ENCODE data around the gene IQSEC3. TPM values are rescaled to one million over a fixed set of nuclear protein-coding genes. Genes with fewer than 3 reads are reported as not detected.
A peak's percentile ranks its signal among the peaks of the same experiment; 100 is the strongest.
"Not testable (repeated sequence)": the region's sequence is repeated elsewhere in the genome, so short reads cannot be mapped to it uniquely, and the experiment has no call there.

IQSEC3 gene
- total RNA-seq, 1 experiment from 2014 or later: 0.06 TPM

DNA sequence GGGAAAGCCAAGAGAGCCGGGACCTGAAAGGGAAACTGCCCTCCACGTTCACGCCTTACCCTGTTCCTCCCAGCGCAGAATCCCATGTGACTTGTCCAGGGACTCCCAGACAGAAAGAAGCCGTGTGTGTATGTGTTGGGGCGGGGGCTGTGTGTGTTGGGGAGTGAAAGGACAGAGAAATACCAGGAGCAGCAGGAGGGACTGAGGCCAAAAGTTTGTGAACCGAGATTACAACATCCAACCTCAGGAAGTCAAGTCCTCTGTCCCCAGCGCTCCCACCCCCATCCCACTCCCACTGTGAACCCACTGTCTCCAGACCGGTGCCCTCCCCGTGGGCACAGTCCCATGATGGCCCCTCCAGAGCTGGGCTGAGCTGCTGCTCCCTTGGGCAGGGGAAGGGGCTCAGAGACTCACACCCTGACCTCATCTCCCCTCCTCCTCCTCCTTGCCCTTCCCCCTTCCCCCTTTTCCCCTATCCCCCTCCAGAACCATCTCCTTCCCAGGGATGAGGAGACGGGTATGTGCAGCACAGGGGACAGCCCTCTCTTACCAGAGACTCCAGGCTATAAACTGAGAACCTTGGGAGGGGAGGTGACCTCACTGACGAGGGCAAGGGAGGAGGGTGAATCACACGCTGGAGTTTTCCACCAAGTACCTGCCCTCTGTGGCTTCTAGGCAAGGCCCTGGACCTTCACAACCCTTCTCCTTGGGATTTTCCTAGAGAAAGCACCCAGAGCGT lies 147.6 kb downstream of the IQSEC3 start, which contains the start of gene SLC6A12:
SLC6A12 (minus strand) TSS at position 155 of the 739 bp plus-strand sequence. CDS start 4,171 bp downstream, outside the sequence.
- peak; percentile 61 for DNase-seq (ENCODE audit: low read depth)

DNA sequence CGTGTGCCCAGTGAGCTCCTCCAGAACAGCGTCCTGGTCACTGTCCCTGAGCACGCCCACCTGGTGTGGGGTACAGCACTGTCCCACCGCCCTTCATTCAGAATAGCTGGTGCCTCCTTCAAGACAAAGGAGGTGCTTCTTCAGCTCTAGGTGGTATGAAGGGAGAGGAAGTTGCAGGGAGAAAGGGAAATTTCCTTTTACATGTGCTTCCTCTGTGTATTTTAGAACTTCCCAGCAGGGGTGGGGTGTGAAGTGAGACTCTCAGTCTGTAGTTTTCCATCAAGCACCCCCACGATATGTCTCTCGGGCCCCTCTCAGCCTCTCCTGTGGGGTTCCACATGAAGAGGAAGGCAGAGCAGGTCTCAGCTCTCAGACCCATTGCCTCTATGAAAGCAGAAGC lies 148.5 kb downstream of the IQSEC3 start:
- DNase-seq (ENCODE audit: low read depth): no peak

GRCh38 chr12:217029-217428 lies 150.5 kb downstream of the IQSEC3 start:
- not testable (repeated sequence) for DNase-seq (ENCODE audit: low read depth)

GRCh38 chr12:218221-218620 lies 151.7 kb downstream of the IQSEC3 start:
- no peak for DNase-seq (ENCODE audit: low read depth)

GRCh38 chr12:218728-219590 lies 152.4 kb downstream of the IQSEC3 start:
- no peak for DNase-seq (ENCODE audit: low read depth)

DNA sequence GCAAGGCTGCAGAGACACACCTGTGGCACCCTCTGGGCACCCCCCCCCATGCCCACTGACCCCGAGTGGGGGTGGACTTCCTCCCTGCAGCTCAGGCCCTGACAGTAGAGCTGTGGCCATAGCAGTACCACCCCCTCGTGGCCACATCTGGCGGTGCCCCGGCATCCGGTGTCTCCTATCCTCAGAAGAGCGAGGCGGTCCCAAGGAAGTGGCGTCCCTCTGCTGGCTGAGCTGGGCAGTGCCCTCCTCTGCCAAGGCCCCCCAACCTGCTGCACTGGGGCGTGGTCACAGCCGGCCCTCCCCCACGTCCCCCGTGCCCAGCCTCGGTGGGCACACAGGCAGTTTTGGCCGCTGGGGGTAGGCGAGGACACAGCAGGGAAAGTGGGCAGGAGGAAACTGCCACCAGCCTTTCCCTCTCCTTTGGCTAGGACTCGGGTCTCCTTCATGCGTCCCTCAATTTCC lies 153.4 kb downstream of the IQSEC3 start:
- peak; percentile 89 for DNase-seq (ENCODE audit: low read depth)

GRCh38 chr12:220491-220890 lies 153.9 kb downstream of the IQSEC3 start:
- DNase-seq (ENCODE audit: low read depth): no peak

- no peak for DNase-seq (ENCODE audit: low read depth)
Measured at GRCh38 chr12:220946-221550, 154.5 kb downstream of the IQSEC3 start.

DNA sequence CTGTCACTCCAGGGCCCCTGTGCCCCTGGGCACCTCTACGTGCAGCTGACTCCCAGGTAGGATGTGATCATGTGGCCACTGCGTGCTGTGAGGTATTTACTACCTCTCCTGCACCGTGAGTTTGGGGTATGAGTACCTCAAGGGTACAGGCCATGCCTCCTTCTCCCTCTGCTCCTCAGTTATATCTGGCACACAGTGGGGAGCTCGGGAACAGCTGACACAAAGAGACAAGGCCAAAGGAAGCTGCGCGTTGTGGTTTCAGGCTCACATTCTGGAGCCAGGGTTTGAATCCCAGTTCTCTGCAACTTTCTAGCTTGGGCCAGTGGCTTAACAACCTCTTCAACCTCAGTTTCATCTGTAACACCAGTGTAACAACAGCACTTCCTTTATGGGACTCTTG lies 155.2 kb downstream of the IQSEC3 start:
- DNase-seq (ENCODE audit: low read depth): no peak

GRCh38 chr12:223841-224240 lies 157.3 kb downstream of the IQSEC3 start:
- no peak for DNase-seq (ENCODE audit: low read depth)

- no peak for DNase-seq (ENCODE audit: low read depth)
Measured at GRCh38 chr12:224330-224729, 157.8 kb downstream of the IQSEC3 start.

GRCh38 chr12:225012-225411 lies 158.4 kb downstream of the IQSEC3 start:
- no peak for DNase-seq (ENCODE audit: low read depth)

DNA sequence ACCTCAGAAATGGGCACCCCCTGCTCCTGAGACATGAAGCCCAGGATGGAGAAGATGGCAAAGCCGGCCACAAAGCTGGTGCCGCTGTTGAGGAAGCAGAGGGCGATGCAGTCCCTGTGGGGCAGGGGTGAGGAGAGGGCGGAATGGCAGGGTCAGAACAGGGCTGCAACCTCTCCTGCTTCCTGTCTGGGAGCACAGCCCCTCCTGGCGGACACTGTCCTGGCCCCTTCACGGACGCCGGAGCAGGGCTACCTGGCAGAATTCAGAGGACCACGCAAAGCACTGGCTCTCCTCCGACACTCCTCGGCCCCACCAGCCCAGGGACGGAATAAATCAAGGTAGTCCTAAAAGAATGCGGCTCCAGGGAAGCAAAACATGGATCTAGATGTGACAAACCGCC lies 159.8 kb downstream of the IQSEC3 start:
- no peak for DNase-seq (ENCODE audit: low read depth)

DNA sequence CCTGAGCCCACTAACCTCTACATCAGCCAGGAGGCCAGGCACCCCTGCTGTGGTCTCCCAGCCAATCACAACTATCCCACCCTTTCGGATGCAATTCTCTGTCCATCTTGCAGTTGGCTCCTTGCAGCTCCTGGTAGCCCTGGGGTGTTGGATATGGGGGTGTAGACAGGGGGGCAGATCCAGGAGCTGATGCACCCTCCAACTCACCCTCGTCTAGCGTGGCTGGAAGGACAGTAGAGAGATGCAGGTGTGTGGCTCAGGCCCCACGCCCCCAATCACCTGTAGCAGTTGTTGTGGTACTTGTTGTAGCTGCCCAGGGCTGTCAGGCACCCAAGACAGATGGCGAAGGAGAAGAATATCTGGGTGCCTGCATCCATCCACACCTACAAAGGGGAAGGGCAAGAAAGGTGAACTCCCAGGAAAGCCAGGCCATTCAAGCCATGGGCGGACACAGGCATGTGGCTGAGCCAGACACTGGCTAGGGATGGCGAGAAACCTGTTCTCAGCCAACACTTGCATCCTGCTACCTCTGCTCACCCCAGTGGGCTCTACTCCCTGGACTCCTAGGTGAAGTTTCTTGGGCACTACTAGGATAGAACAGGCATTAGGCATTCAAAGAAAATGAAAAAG lies 160.8 kb downstream of the IQSEC3 start:
- DNase-seq (ENCODE audit: low read depth): no peak

Other genes starting within 250 kb of the IQSEC3 start
- gene SLC6A12, start 147.4 kb downstream of the IQSEC3 start, total RNA-seq (2014; rRNA removed; shearing (Covaris generic)): 0.57 and 3.4 TPM in 2 replicates
- gene SLC6A13, start 196.1 kb downstream of the IQSEC3 start, total RNA-seq (2014; rRNA removed; shearing (Covaris generic)): not detected in 2 replicates

All from Daoy (cell line).